B cell (primary cell): ENCODE measurements around the gene AXIN1. TPM values are rescaled to one million over a fixed set of nuclear protein-coding genes. Genes with fewer than 3 reads are reported as not detected.

Source experiments
- ATAC-seq: fragments of 200-7000 bp; cut with Tn5 transposase; one replicate; pipeline ENCODE4 v1.10.0; 2021; ENCODE audit warnings: low read depth, mild to moderate bottlenecking, moderate number of reproducible peaks, moderate library complexity
- CTCF ChIA-PET: fragments of 350-600 bp; sonication (Branson Sonifier 250); formaldehyde crosslinking; loops from one replicate; lab custom pipeline; 2021; ENCODE audit warnings: antibody characterized with exemption, inconsistent platforms; lab: Charles Lee
- POLR2A ChIA-PET: fragments of 350-600 bp; sonication (Branson Sonifier 250); formaldehyde crosslinking; loops from one replicate; lab custom pipeline; 2021; ENCODE audit warnings: antibody characterized with exemption; lab: Charles Lee
- DNase-seq: peaks from one replicate; pipeline ENCODE4 v3.0.0; 2013
- H2AFZ ChIP-seq: 2 replicates; pipeline ENCODE4 v1.6.1; 2012; ENCODE audit warnings: mild to moderate bottlenecking, low read depth, low read length; ENCODE audit not compliant: insufficient read depth, poor library complexity, severe bottlenecking
- H3K27ac ChIP-seq, 2 donors: 1 replicate in 1 of 2; 2 replicates in 1 of 2; pipeline ENCODE4 v1.5.1; 2012 to 2013; ENCODE audit warnings: low read length in 2 of 2, mild to moderate bottlenecking in 2 of 2, moderate library complexity in 1 of 2
- H3K27me3 ChIP-seq, 4 experiments: fragments of 200-600 bp in 1 of 4; sonication (generic) in 1 of 4; replicated peaks in 1 of 4; 1 replicate in 2 of 4; 2 replicates in 2 of 4; pipeline versions ENCODE4 v1.6.1 to v1.7.0; 2013 to 2016; ENCODE audit warnings: low read length in 3 of 4, mild to moderate bottlenecking in 2 of 4, mixed read lengths in 1 of 4, moderate library complexity in 1 of 4; ENCODE audit not compliant: insufficient read depth in 4 of 4, control insufficient read depth in 3 of 4; ENCODE audit errors: control extremely low read depth in 1 of 4
- H3K36me3 ChIP-seq, 2 experiments: replicated peaks in 1 of 2; 1 replicate in 1 of 2; 2 replicates in 1 of 2; pipeline versions ENCODE4 v1.6.1 to v1.7.1; 2013; ENCODE audit warnings: low read length in 1 of 2; ENCODE audit not compliant: insufficient read depth in 2 of 2, control insufficient read depth in 1 of 2; ENCODE audit errors: control extremely low read depth in 1 of 2, extremely low read depth in 1 of 2
- H3K4me1 ChIP-seq, 2 donors: fragments of 200-600 bp in 1 of 2; sonication (generic) in 1 of 2; 1 replicate in 1 of 2; 2 replicates in 1 of 2; pipeline versions ENCODE4 v1.5.1 to v1.6.1; 2013 to 2017; ENCODE audit warnings: low read length in 2 of 2; ENCODE audit not compliant: control insufficient read depth in 2 of 2, insufficient read depth in 2 of 2
- H3K4me2 ChIP-seq: replicated peaks from 2 replicates; pipeline ENCODE3; 2012; ENCODE audit warnings: mild to moderate bottlenecking, low read depth, low read length; ENCODE audit not compliant: poor library complexity, severe bottlenecking
- H3K4me3 ChIP-seq, 5 experiments: fragments of 200-600 bp in 1 of 5; sonication (generic) in 1 of 5; 1 replicate in 3 of 5; 2 replicates in 2 of 5; pipeline versions ENCODE4 v1.5.1 to v1.7.0; 2011 to 2016; ENCODE audit warnings: low read length in 4 of 5, mild to moderate bottlenecking in 4 of 5, low read depth in 2 of 5, control low read depth in 1 of 5, moderate library complexity in 1 of 5; ENCODE audit not compliant: insufficient read depth in 1 of 5; ENCODE audit errors: control extremely low read depth in 1 of 5, extremely low read depth in 1 of 5
- H3K79me2 ChIP-seq: fragments of 200-600 bp; sonication (generic); one replicate; pipeline ENCODE4 v1.6.0; 2016; ENCODE audit warnings: low read length; ENCODE audit not compliant: control insufficient read depth, insufficient read depth
- H3K9ac ChIP-seq: fragments of 200-600 bp; sonication (generic); 2 replicates; pipeline ENCODE4 v1.6.1; 2017; ENCODE audit warnings: mild to moderate bottlenecking, low read length, moderate library complexity
- H3K9me3 ChIP-seq, 3 donors: one replicate each; pipeline versions ENCODE4 v1.6.1 to v1.7.1; 2013; ENCODE audit warnings: low read length in 2 of 3; ENCODE audit not compliant: control insufficient read depth in 2 of 3, insufficient read depth in 1 of 3; ENCODE audit errors: control extremely low read depth in 1 of 3
- H4K20me1 ChIP-seq: 2 replicates; pipeline ENCODE4 v1.6.0; 2012; ENCODE audit warnings: mild to moderate bottlenecking, low read length; ENCODE audit not compliant: insufficient read depth, control insufficient read depth, poor library complexity, severe bottlenecking
- H3K27ac Mint-ChIP-seq: one replicate; pipeline ENCODE4 v1.8.0; 2021; ENCODE audit warnings: mixed read lengths
- H3K27me3 Mint-ChIP-seq: one replicate; pipeline ENCODE4 v1.8.0; 2021; ENCODE audit warnings: mixed read lengths
- H3K4me1 Mint-ChIP-seq: one replicate; pipeline ENCODE4 v1.8.0; 2021; ENCODE audit warnings: mixed read lengths
- H3K4me3 Mint-ChIP-seq: one replicate; pipeline ENCODE4 v1.8.0; 2021; ENCODE audit warnings: mixed read lengths
- H3K9me3 Mint-ChIP-seq: one replicate; pipeline ENCODE4 v1.8.0; 2022; ENCODE audit warnings: mixed read lengths; ENCODE audit not compliant: insufficient read depth
- EZH2 ChIP-seq: IDR thresholded peaks from 2 replicates; pipeline ENCODE4 v1.6.1; 2012; ENCODE audit warnings: borderline replicate concordance, low read depth, mild to moderate bottlenecking, moderate library complexity, low read length; ENCODE audit not compliant: insufficient read depth, poor library complexity, severe bottlenecking
- WGBS: methylation state at CpG from one replicate; pipeline ENCODE4 v1.1.5; 2013; ENCODE audit warnings: missing lambda C conversion rate; ENCODE audit not compliant: insufficient coverage; 5-methylcytosine and 5-hydroxymethylcytosine counted together
- intact Hi-C: fragments of 100-400 bp; cut with micrococcal nuclease; formaldehyde crosslinking; loops from one replicate; pipeline ENCODE4 v1.10.0; 2022
- polyA plus RNA-seq: library from polyadenylated mRNA; depleted of rRNA; stranded (reverse); fragments of >200 nt; gene quantifications from 2 replicates; pipeline ENCODE4 v1.2.3, GENCODE V29; 2012
- total RNA-seq, 2 donors: library from RNA; stranded (reverse); fragments of 120-200 nt in 1 of 2; gene quantifications; 1 replicate in 1 of 2; 2 replicates in 1 of 2; pipeline versions ENCODE4 v1.2.3 to v1.2.4, GENCODE V29; 2013 to 2022
- TF ChIP-seq, protein P1 (sequence below): fragments of 200-600 bp; IDR thresholded peaks from one replicate; pipeline ENCODE4 v1.8.0; 2022; ENCODE audit warnings: antibody characterized with exemption, mild to moderate bottlenecking

AXIN1 gene
- total and polyA plus RNA-seq, 2 donors (not counting 1 experiment from before 2014, with no cell fraction given) = 39.0 to 40.8 TPM

DNA sequence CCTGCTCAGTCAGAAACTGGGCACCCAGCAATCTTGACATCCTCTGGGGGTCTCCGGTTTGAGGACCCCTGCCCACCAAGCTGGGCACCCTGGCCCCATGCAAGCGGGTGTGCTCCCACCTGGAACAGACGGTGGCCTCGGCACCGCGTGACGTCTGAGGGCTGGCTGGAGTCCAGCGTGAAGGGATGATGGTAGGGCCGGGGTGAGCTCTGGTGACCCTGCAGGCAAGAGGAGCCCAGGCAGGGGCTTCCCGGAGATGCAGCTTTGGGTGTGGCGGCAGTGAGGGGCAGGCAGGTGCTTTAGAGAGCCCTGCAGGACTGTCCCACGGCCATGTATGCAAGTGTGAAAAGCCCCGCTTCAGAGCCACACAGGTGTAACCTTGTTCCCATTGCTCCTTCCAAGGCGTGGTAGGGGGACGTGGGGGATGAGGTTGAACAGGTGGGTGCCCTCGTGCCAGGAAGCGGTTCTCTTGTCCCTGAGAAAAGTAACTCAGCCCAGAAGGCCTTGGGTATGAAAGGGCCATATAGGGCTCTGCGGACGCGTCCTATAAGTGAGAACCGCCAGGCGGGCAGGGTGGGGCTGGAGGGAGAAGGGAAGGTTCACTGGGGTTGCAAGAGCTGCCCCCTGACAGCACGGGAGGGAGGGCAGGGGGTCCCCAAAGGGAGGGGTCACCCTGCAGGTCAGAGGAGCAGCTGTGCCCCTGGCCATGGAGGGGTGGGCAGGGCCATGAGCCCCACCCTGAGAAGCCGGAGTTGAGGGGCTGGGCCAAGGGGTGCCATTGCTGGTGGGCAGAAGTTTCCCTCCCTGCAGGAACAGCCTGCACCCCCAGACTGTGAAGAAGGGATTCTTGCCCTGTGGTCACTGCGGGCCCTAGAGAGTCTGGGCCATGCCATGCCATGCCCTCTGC is 86.0 kb downstream of the AXIN1 start:
- WGBS = 85% methylated on average over 24 of the region's 25 CpGs
- DNase-seq (no peak), ATAC-seq (no peak)
- ChIA-PET POLR2A (no interaction called here), CTCF (no interaction called here)
- no peaks in the 10 kb centered on the region for H3K79me2 ChIP-seq
- H3K27me3 ChIP-seq = no peaks in the 10 kb centered on the region
- H3K9ac ChIP-seq = no peak overlapping the region
- TF ChIP-seq EZH2 = no peak
- TF ChIP-seq, protein P1, sequence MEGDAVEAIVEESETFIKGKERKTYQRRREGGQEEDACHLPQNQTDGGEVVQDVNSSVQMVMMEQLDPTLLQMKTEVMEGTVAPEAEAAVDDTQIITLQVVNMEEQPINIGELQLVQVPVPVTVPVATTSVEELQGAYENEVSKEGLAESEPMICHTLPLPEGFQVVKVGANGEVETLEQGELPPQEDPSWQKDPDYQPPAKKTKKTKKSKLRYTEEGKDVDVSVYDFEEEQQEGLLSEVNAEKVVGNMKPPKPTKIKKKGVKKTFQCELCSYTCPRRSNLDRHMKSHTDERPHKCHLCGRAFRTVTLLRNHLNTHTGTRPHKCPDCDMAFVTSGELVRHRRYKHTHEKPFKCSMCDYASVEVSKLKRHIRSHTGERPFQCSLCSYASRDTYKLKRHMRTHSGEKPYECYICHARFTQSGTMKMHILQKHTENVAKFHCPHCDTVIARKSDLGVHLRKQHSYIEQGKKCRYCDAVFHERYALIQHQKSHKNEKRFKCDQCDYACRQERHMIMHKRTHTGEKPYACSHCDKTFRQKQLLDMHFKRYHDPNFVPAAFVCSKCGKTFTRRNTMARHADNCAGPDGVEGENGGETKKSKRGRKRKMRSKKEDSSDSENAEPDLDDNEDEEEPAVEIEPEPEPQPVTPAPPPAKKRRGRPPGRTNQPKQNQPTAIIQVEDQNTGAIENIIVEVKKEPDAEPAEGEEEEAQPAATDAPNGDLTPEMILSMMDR = no peak
- no peaks in the 10 kb centered on the region for H3K9me3 ChIP-seq
- Mint-ChIP-seq H3K9me3 (no peaks in the 10 kb centered on the region), H3K4me1 (no peaks in the 10 kb centered on the region), H3K27me3 (no peaks in the 10 kb centered on the region), H3K4me3 (no peak overlapping the region), H3K27ac (no peak overlapping the region)
- intact Hi-C loops = no loop called here
- no peak overlapping the region for H2AFZ ChIP-seq
- H3K4me2 ChIP-seq = no peak overlapping the region
- H3K27ac ChIP-seq = no peak overlapping the region
- no peaks in the 10 kb centered on the region for H4K20me1 ChIP-seq
- peaks cover 0 to 11% of the 10 kb centered on the region in 2 experiments for H3K36me3 ChIP-seq
- no peaks in the 10 kb centered on the region for H3K4me1 ChIP-seq
- no peak overlapping the region for H3K4me3 ChIP-seq

- Mint-ChIP-seq H3K27me3 (no peaks in the 10 kb centered on the region), H3K4me3 (no peak overlapping the region), H3K4me1 (no peaks in the 10 kb centered on the region), H3K9me3 (no peaks in the 10 kb centered on the region), H3K27ac (peak overlapping the region; percentile 26)
- Histone ChIP-seq H3K4me2 (no peak overlapping the region), H3K36me3 (peaks cover 0 to 19% of the 10 kb centered on the region in 2 experiments), H3K79me2 (no peaks in the 10 kb centered on the region), H3K9ac (no peak overlapping the region), H3K4me1 (no peaks in the 10 kb centered on the region), H3K4me3 (no peak overlapping the region), H4K20me1 (no peaks in the 10 kb centered on the region), H3K9me3 (no peaks in the 10 kb centered on the region), H3K27ac (no peak overlapping the region), H3K27me3 (no peaks in the 10 kb centered on the region), H2AFZ (no peak overlapping the region)
- CTCF ChIA-PET = no interaction called here
- ATAC-seq (no peak), DNase-seq (no peak)
- POLR2A ChIA-PET = no interaction called here
- intact Hi-C loops = no loop called here
- 88% methylated on average over 12 of the region's 12 CpGs for WGBS
- TF ChIP-seq EZH2 = no peak
- TF ChIP-seq, protein P1 = no peak
These were observed 86.8 kb downstream of the AXIN1 start for GRCh38 chr16:265711-266110.
